ENCODE results near the gene SUPT4H1.

DNA sequence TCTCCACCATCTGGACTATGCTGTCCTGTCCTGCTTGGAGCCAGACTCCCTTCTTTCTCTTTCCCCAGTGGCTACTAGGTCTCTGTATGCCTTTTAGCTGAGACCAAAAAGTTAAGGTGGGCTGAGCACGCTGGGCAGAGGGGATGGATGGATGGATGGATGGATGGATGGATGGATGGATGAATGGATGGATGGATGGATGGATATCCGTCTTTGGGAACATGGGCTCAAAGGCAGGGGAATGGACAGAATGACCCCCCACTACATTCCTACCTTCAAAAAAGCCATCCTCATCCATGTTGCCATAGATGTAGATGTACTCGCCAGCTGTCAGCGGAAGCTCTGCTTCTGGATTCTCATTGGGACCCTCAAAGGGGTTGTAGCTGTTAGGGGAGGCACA is 36.3 kb downstream of the SUPT4H1 start:
- TF ChIP-seq, protein P1, sequence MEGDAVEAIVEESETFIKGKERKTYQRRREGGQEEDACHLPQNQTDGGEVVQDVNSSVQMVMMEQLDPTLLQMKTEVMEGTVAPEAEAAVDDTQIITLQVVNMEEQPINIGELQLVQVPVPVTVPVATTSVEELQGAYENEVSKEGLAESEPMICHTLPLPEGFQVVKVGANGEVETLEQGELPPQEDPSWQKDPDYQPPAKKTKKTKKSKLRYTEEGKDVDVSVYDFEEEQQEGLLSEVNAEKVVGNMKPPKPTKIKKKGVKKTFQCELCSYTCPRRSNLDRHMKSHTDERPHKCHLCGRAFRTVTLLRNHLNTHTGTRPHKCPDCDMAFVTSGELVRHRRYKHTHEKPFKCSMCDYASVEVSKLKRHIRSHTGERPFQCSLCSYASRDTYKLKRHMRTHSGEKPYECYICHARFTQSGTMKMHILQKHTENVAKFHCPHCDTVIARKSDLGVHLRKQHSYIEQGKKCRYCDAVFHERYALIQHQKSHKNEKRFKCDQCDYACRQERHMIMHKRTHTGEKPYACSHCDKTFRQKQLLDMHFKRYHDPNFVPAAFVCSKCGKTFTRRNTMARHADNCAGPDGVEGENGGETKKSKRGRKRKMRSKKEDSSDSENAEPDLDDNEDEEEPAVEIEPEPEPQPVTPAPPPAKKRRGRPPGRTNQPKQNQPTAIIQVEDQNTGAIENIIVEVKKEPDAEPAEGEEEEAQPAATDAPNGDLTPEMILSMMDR (IDR thresholded peaks at IDR 0.05): no peak
- TF ChIP-seq, protein P2, sequence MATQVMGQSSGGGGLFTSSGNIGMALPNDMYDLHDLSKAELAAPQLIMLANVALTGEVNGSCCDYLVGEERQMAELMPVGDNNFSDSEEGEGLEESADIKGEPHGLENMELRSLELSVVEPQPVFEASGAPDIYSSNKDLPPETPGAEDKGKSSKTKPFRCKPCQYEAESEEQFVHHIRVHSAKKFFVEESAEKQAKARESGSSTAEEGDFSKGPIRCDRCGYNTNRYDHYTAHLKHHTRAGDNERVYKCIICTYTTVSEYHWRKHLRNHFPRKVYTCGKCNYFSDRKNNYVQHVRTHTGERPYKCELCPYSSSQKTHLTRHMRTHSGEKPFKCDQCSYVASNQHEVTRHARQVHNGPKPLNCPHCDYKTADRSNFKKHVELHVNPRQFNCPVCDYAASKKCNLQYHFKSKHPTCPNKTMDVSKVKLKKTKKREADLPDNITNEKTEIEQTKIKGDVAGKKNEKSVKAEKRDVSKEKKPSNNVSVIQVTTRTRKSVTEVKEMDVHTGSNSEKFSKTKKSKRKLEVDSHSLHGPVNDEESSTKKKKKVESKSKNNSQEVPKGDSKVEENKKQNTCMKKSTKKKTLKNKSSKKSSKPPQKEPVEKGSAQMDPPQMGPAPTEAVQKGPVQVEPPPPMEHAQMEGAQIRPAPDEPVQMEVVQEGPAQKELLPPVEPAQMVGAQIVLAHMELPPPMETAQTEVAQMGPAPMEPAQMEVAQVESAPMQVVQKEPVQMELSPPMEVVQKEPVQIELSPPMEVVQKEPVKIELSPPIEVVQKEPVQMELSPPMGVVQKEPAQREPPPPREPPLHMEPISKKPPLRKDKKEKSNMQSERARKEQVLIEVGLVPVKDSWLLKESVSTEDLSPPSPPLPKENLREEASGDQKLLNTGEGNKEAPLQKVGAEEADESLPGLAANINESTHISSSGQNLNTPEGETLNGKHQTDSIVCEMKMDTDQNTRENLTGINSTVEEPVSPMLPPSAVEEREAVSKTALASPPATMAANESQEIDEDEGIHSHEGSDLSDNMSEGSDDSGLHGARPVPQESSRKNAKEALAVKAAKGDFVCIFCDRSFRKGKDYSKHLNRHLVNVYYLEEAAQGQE (IDR thresholded peaks at IDR 0.05; ENCODE audit: insufficient read depth in 1 of 2, low read depth in 2 of 2, low read length in 1 of 2): no peak

Measured in Panc1 (cell line).